ENCODE data around the gene MRPL58. TPM values are rescaled to one million over a fixed set of nuclear protein-coding genes. Genes with fewer than 3 reads are reported as not detected.

Gene MRPL58
- total and polyA plus RNA-seq, 10 of the 15 experiments (the other 5 are each of a cell fraction or from before 2014, with no cell fraction given), result 23.0 to 64.3 (median 51.9) TPM

- TF ChIP-seq ZNF384 (IDR thresholded peaks at IDR 0.05; ENCODE audit: borderline replicate concordance, low read depth, low read length) (no peak), E2F8 (IDR thresholded peaks at IDR 0.05; ENCODE audit: low read depth, partially characterized antibody) (no peak), YBX1 (IDR thresholded peaks at IDR 0.05) (no peak), MAX (IDR thresholded peaks at IDR 0.05; ENCODE audit: low read depth, low read length) (peak; percentile 84; the same call in 1 of the 2 replicates), PAX5 (IDR thresholded peaks at IDR 0.05; ENCODE audit: borderline replicate concordance, low read depth, low read length) (peak; percentile 15; the same call in 1 of the 2 replicates), CUX1 (IDR thresholded peaks at IDR 0.05; ENCODE audit: insufficient replicate concordance, low read depth, low read length) (no peak), NFXL1 (IDR thresholded peaks at IDR 0.05; ENCODE audit: borderline replicate concordance) (no peak), YY1 (IDR thresholded peaks at IDR 0.05; ENCODE audit: low read depth, low read length) (peak; percentile 83), RFX5 (IDR thresholded peaks at IDR 0.05; ENCODE audit: low read depth, low read length) (peak; percentile 21; the same call in 1 of the 2 replicates), POLR2A (IDR thresholded peaks at IDR 0.05; ENCODE audit: low read depth, low read length) (no peak; the same call in none of the 2 replicates), IRF4 (IDR thresholded peaks at IDR 0.05; ENCODE audit: low read depth, low read length) (peak; percentile 69; the same call in 1 of the 2 replicates), SUZ12 (IDR thresholded peaks at IDR 0.05; ENCODE audit: unreplicated experiment) (no peak), STAT1 (conservative IDR thresholded peaks at IDR 0.05) (no peak), PML (IDR thresholded peaks at IDR 0.05; ENCODE audit: low read length) (no peak), HSF1 (IDR thresholded peaks at IDR 0.05; ENCODE audit: low read depth, low read length) (no peak), SUPT20H (IDR thresholded peaks at IDR 0.05; ENCODE audit: borderline replicate concordance, control insufficient read depth, low read depth, low read length) (no peak), PAX8 (IDR thresholded peaks at IDR 0.05) (no peak), SREBF2 (IDR thresholded peaks at IDR 0.05; ENCODE audit: low read length) (peak; percentile 91), CHD4 (IDR thresholded peaks at IDR 0.05) (no peak), ZNF274 (IDR thresholded peaks at IDR 0.05; ENCODE audit: insufficient read depth, insufficient read length) (no peak)
Measured at GRCh38 chr17:75034236-75034908, 21.9 kb downstream of the MRPL58 start (continued).

Measured in GM12878 (cell line).